Fibroblast of skin of left quadriceps (primary cell): Measurements from ENCODE around the gene DALRD3.

Experiments used
- DNase-seq, 2 experiments: peaks; one replicate each; pipeline ENCODE4 v3.0.0-alpha.2; 2013; ENCODE audit warnings: low read depth in 2 of 2

DALRD3 gene

GRCh38 chr3:49004352-49005302, 13.8 kb downstream of the DALRD3 start:
- no peak for DNase-seq

- DNase-seq = no peak
Observed at GRCh38 chr3:49001155-49001554, 17.2 kb downstream of the DALRD3 start.

DNA sequence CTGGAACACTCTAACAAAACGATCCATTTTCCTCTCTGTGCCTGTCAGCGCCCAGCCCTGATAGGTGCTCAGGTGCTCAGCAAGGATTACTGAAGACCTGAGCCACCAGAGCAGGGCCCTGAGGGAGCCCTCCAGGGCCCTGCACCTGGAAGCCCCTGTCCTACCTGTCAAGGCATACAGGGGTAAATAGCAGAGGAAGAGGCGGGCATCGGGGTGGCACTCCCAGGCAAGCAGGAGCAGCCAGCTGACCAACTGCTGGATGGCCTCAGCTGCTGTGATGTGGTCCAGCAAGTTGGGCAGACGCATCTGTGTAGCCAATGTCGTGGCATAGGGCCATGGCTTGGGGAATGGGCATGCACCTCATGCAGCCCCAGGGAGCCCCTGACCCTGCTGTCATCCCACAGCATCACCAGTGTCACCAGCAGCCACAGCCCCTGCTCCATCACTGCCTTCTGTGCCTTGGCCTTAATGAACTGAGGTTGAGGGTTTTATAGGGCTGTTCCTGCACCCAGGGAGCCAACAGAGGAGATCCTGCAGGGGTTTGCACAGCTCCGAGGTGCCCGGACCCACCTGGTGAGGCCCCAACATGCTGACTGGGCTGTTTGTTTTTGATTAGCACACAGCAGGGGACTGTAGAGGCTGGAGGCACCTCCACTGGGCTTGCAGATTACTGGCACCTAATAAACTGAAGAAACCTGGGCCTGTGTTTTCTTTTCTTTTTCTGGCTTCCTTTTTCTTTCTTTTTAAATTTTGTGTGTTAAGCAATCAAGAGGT, 19.1 kb downstream of the DALRD3 start:
- no peak for DNase-seq

- DNase-seq = no peak
Observed at GRCh38 chr3:48997714-48998637, 20.4 kb downstream of the DALRD3 start.

GRCh38 chr3:48997102-48997635, 21.2 kb downstream of the DALRD3 start:
- DNase-seq = no peak

- no peak for DNase-seq
Observed at GRCh38 chr3:48996640-48997039, 21.7 kb downstream of the DALRD3 start.

- no peak for DNase-seq
Observed at GRCh38 chr3:48993834-48994233, 24.5 kb downstream of the DALRD3 start.

DNA sequence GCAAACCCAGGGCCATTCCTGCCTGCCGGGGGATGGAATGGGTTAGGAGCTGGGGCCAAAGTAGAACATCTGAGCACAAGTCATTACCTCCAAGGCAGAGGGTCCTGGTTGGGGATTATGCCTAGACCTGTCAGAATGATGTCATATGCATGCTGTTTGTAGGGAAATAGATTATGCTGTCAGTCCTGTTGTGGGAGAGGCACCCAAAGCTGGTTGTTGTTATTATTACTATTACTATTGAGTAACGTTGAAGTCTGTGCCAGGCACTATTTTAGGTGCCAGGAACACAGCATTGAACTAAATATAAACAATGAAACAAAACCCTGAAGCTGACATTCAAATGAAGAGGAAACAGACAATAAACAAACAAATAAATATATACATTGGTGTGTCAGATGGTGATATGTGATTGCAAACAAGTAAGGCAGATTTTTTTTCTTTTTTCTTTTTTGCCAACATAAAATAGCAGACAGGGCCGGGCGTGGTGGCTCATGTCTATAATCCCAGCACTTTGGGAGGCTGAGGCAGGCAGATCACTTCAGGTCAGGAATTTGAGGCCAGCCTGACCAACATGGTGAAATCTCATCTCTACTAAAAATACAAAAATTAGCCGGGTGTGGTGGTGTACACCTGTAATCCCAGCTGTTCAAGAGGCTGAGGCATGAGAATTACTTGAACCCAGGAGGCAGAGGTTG, 26.4 kb downstream of the DALRD3 start:
- DNase-seq = no peak

DNA sequence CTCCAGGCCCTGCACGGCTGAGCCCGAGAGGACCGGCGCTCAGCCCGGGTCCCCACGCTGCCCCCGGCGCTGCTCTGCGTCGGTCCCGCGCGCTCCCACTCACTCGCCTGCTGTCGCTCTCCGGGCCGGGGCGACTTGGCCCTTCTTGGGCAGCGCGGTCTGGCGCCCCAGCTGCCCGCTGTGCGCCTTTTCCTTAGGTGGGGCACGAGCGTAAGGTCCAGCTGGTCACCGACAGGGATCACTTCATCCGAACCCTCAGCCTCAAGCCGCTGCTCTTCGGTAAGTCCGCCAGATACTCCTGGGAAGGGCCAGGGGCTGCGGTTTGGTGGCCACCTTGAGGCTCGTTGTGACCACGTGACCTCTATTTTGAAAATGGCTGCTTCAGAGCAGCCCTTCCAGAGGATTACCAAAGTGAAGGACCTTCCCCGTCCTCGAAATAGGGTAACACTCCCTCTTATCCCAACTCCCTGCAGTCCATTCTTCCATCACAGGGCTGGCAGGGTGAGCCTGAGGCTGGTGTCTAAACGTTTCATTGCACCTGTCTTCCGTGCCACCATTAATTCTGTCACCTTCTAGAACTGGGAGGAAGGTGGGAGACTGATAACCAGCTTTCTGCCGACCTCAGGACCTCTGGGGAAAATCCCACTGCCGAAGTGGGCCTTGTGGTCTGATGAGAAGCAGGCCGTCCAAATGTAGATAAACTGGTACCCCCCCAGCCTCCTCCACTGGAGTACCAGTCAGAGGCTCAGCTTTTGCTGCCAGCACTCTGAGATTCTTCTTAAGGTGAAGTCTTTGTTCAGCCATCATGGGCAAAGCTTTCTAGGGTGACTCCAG, 27.5 kb downstream of the DALRD3 start:
- DNase-seq = no peak

DNA sequence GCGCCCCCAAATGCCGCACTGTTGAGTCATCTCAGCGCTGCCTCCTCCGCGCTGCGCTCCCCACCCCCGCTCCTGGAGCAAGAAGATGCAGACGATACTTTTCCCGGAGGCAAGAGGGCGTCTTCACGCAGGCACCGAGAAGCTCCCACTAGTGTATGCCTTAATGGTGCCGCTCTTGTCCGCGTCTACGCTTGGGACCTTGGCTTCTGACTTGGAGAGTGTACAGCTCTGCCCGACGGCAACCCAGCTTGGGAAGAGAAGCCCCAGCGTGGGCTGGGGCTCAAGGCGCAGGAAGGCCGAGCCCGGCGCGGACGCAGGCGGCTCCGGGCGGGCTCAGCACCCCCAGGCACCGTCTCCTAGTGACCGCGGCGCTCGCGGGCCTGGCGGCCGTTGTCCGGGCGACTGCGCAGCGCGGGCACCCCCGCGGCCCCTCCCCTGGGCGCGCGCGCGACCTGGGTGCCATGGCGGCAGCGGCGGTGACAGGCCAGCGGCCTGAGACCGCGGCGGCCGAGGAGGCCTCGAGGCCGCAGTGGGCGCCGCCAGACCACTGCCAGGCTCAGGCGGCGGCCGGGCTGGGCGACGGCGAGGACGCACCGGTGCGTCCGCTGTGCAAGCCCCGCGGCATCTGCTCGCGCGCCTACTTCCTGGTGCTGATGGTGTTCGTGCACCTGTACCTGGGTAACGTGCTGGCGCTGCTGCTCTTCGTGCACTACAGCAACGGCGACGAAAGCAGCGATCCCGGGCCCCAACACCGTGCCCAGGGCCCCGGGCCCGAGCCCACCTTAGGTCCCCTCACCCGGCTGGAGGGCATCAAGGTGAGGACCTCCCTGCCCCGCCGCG, 28.4 kb downstream of the DALRD3 start, which contains the start of gene P4HTM:
Gene P4HTM (plus strand): TSS at position 446 of the 840 bp plus-strand sequence. CDS start 16 bp downstream, at position 462.
- peak; percentile 86 to 87 for DNase-seq

- DNase-seq = no peak
Observed at GRCh38 chr3:48989126-48989795, 29.1 kb downstream of the DALRD3 start.

GRCh38 chr3:48985831-48986376, 32.5 kb downstream of the DALRD3 start:
- DNase-seq = no peak

DNA sequence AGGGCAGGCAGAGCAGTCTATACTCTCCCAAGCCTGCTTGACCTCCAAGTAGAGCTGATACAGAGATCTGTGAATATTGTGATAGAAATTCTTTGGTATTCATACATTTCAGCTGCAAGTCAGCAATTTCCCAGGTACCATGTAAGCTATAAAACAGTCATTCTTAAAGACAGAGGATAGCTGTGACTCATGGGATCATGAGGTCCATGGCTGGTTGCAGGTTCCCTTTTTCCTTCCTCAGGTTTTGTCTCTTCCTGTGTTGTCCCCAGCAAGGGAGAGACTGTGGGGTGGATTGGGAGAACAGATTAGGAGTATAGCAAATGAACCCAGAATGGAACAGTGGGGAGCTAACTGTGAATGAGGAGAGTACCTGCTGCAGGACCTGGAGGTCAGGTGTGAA, 33.7 kb downstream of the DALRD3 start:
- no peak for DNase-seq

GRCh38 chr3:48983096-48983495, 35.3 kb downstream of the DALRD3 start:
- DNase-seq = no peak

DNA sequence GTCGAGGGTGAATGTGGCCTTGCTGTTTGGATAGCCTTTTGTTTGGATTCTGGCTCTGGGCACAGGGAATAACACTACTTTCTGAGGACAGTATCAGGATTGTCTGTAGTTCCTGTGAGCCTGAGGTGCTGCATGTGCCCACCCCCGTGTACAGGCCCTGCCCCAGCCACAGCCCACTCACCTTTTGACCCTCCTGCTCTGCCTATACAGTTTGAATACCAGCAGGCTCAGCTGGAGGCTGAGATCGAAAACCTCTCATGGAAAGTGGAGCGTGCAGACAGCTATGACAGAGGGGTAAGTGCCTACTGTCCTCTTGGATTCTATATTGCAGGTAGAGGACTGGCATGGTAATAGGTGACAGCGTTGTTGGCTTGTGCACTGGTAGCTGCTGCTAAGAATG, 35.7 kb downstream of the DALRD3 start:
- no peak for DNase-seq

DNA sequence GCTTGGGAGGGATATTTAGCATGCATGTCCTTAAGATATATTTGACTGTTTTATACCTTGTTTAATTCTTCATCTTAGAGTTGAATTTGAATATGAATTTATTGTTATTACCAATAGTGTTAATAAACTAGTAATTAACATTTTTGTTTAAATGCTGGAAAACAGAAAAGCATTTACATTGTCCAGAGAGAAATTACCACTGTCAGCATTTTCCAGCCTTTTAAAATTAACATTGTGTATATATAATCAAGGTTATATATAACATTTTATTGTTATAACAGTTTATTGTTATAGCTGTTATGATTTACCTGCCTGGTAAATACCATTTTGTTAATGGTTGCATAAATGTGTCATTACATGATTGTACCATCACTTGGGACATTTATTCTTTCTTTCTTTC, 36.4 kb downstream of the DALRD3 start:
- DNase-seq = no peak

- no peak for DNase-seq
Observed at GRCh38 chr3:48980295-48980694, 38.1 kb downstream of the DALRD3 start.

GRCh38 chr3:48979451-48979850, 38.9 kb downstream of the DALRD3 start:
- no peak for DNase-seq
